GM12874 (cell line): ENCODE measurements around the gene SLC1A5.

Experiments
- TF ChIP-seq, protein P1 (sequence below): IDR thresholded peaks from 2 replicates; pipeline ENCODE4 v1.5.1; 2011; ENCODE audit warnings: low read depth, mild to moderate bottlenecking, control low read depth, low read length, moderate library complexity; ENCODE audit not compliant: insufficient read depth

SLC1A5 gene

GRCh38 chr19:46791944-46792343, 3.5 kb upstream of the SLC1A5 start:
- TF ChIP-seq, protein P1, sequence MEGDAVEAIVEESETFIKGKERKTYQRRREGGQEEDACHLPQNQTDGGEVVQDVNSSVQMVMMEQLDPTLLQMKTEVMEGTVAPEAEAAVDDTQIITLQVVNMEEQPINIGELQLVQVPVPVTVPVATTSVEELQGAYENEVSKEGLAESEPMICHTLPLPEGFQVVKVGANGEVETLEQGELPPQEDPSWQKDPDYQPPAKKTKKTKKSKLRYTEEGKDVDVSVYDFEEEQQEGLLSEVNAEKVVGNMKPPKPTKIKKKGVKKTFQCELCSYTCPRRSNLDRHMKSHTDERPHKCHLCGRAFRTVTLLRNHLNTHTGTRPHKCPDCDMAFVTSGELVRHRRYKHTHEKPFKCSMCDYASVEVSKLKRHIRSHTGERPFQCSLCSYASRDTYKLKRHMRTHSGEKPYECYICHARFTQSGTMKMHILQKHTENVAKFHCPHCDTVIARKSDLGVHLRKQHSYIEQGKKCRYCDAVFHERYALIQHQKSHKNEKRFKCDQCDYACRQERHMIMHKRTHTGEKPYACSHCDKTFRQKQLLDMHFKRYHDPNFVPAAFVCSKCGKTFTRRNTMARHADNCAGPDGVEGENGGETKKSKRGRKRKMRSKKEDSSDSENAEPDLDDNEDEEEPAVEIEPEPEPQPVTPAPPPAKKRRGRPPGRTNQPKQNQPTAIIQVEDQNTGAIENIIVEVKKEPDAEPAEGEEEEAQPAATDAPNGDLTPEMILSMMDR: no peak

DNA sequence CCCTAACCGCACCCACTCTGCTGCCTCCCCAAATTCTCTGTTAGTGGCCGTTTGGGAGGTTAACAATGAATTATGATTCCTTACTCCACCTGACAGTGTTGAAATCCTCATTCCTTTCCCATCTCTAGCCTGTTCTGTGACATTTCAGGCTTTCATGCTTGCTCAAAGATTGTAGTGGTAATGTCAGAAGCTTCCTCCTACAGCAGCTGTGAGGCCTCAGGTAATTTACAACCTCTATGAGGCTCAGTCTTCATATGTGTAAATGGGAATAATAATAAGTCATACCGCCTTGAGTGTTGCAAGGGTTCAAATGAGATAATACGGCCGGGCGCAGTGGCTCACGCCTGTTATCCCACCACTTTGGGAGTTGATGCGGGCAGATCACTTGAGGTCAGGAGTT, 977 bp upstream of the SLC1A5 start:
- TF ChIP-seq, protein P1: no peak

DNA sequence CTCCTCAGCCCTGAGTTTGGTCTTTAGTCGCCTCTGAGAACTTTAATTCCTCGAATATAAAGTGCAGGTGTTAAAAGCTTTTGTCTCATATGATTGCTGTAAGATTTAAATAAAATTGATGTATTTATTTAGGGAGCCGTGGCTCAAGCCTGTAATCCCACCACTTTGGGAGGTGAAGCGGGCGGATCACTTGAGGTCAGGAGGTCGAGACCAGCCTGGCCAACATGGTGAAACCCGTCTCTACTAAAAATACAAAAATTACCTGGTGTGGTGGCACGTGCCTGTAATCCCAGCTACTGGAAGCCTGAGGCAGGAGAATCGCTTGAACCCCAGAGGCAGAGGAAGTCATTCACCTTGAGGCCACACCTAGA, 559 bp upstream of the SLC1A5 start:
- TF ChIP-seq, protein P1: no peak

- TF ChIP-seq, protein P1: no peak
These were observed 798 bp downstream of the SLC1A5 start for GRCh38 chr19:46787331-46788261.

DNA sequence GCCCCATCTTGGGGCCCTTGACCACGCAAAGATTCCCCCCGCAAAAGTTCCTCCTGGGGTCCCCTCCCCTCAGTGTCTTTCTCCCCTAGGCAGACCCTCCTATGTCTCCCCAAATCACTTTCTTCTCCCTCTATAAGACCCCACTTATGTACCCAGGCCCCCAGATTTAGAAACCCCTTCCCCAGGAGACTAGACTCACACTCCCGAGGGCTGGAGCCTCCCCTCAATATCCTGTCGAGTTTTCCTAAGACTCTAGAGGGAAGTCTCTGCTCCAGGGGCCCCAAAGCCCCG, 1.4 kb downstream of the SLC1A5 start:
- TF ChIP-seq, protein P1: no peak

- TF ChIP-seq, protein P1: no peak
These were observed 2.0 kb downstream of the SLC1A5 start for GRCh38 chr19:46786236-46787039.

DNA sequence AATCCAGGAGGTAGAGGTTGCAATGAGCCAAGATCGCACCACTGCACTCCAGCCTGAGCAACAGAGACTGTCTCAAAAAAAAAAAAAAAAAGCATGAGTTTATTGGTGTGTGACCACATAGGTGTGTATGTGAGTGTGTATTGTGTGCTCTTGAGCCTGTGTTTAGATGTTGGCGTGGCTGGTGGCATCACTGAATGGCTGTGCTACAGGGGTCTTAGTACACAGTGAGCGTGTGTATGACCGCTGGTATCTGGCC, 2.5 kb downstream of the SLC1A5 start:
- TF ChIP-seq, protein P1: no peak
